ENCODE results near the gene FLYWCH2. TPM values are rescaled to one million over a fixed set of nuclear protein-coding genes. Genes with fewer than 3 reads are reported as not detected.

FLYWCH2 gene
- total and polyA plus RNA-seq, 2 of the 13 experiments (the other 11 are each of a cell fraction or from before 2014, with no cell fraction given): 16.9 to 19.8 TPM

GRCh38 chr16:2898831-2899563, 16.0 kb downstream of the FLYWCH2 start (continued):
- TF ChIP-seq ZNF503 (CRISPR knock-in tag; IDR thresholded peaks at IDR 0.05): no peak
- TF ChIP-seq SIN3B (IDR thresholded peaks at IDR 0.05; ENCODE audit: low read length): no peak
- no peak for TF ChIP-seq CHCHD3 (CRISPR knock-in tag; IDR thresholded peaks at IDR 0.05)
- TF ChIP-seq MLLT10 (CRISPR knock-in tag; IDR thresholded peaks at IDR 0.05): no peak
- TF ChIP-seq RCOR2 (CRISPR knock-in tag; IDR thresholded peaks at IDR 0.05): peak; percentile 26; the same call in 1 of the 2 replicates
- peak; percentile 84 for TF ChIP-seq RBM22 (optimal IDR thresholded peaks at IDR 0.05; ENCODE audit: low read length)
- TF ChIP-seq ZSCAN30 (CRISPR knock-in tag; IDR thresholded peaks at IDR 0.05): no peak
- TF ChIP-seq ZNF317 (CRISPR knock-in tag; IDR thresholded peaks at IDR 0.05): no peak
- no peak for TF ChIP-seq CBX5 (CRISPR knock-in tag; IDR thresholded peaks at IDR 0.05; ENCODE audit: borderline replicate concordance)
- TF ChIP-seq ZNF616 (CRISPR knock-in tag; IDR thresholded peaks at IDR 0.05; ENCODE audit: low read depth): no peak
- TF ChIP-seq LCORL (IDR thresholded peaks at IDR 0.05): no peak
- TF ChIP-seq LCORL (CRISPR knock-in tag; IDR thresholded peaks at IDR 0.05): no peak
- peak; percentile 92 for TF ChIP-seq HNF4A (CRISPR knock-in tag; IDR thresholded peaks at IDR 0.05)
- TF ChIP-seq THAP8 (CRISPR knock-in tag; IDR thresholded peaks at IDR 0.05; ENCODE audit: borderline replicate concordance): no peak
- TF ChIP-seq THAP7 (CRISPR knock-in tag; IDR thresholded peaks at IDR 0.05): no peak
- TF ChIP-seq ZBTB34 (CRISPR knock-in tag; IDR thresholded peaks at IDR 0.05): no peak
- TF ChIP-seq TOPORS (CRISPR knock-in tag; IDR thresholded peaks at IDR 0.05): no peak
- TF ChIP-seq ZNF142 (CRISPR knock-in tag; IDR thresholded peaks at IDR 0.05): no peak
- TF ChIP-seq MXI1 (IDR thresholded peaks at IDR 0.05; ENCODE audit: borderline replicate concordance, low read depth, low read length): peak; percentile 72; the same call in 1 of the 3 replicates
- peak; percentile 29; the same call in 1 of the 2 replicates for TF ChIP-seq SP5 (CRISPR knock-in tag; IDR thresholded peaks at IDR 0.05; ENCODE audit: borderline replicate concordance, low read depth)

Data from HepG2 (cell line).